HUES48 (cell line): ENCODE measurements around the gene LDLRAP1.

ENCODE experiments used
- H3K27ac ChIP-seq: one replicate; pipeline ENCODE4 v1.7.0; 2013; ENCODE audit warnings: low read depth, low read length, inconsistent platforms
- H3K27me3 ChIP-seq: 2 replicates; pipeline ENCODE4 v1.6.1; 2013; ENCODE audit warnings: mild to moderate bottlenecking, low read length; ENCODE audit not compliant: control insufficient read depth, insufficient read depth
- H3K36me3 ChIP-seq: 2 replicates; pipeline ENCODE4 v1.6.1; 2013; ENCODE audit warnings: low read length; ENCODE audit not compliant: control insufficient read depth, insufficient read depth
- H3K4me1 ChIP-seq: 2 replicates; pipeline ENCODE4 v1.6.1; 2013; ENCODE audit warnings: mild to moderate bottlenecking, low read length; ENCODE audit not compliant: control insufficient read depth, insufficient read depth
- H3K4me3 ChIP-seq: 2 replicates; pipeline ENCODE4 v1.5.1; 2013; ENCODE audit warnings: mild to moderate bottlenecking, low read depth, low read length
- H3K9ac ChIP-seq: 2 replicates; pipeline ENCODE4 v1.6.1; 2013; ENCODE audit warnings: mild to moderate bottlenecking, low read depth, low read length, moderate library complexity
- H3K9me3 ChIP-seq: 2 replicates; pipeline ENCODE4 v1.6.1; 2013; ENCODE audit warnings: low read length; ENCODE audit not compliant: control insufficient read depth, insufficient read depth

Gene LDLRAP1

GRCh38 chr1:25534410-25534788 is 9.0 kb upstream of the LDLRAP1 start:
- Histone ChIP-seq H3K27me3 (no peaks in the 10 kb centered on the region), H3K4me1 (peaks cover 7% of the 10 kb centered on the region; the same call in 1 of the 2 replicates), H3K9ac (no peak overlapping the region), H3K27ac (no peak overlapping the region), H3K36me3 (no peaks in the 10 kb centered on the region), H3K9me3 (no peaks in the 10 kb centered on the region), H3K4me3 (no peak overlapping the region)

- H3K4me3 ChIP-seq = no peak overlapping the region
- H3K9ac ChIP-seq = no peak overlapping the region
- no peaks in the 10 kb centered on the region for H3K27me3 ChIP-seq
- no peaks in the 10 kb centered on the region for H3K36me3 ChIP-seq
- peaks cover 7% of the 10 kb centered on the region; the same call in 1 of the 2 replicates for H3K4me1 ChIP-seq
- H3K27ac ChIP-seq = no peak overlapping the region
- no peaks in the 10 kb centered on the region for H3K9me3 ChIP-seq
These were observed 7.3 kb upstream of the LDLRAP1 start for GRCh38 chr1:25536124-25536523.

- H3K36me3 ChIP-seq = no peaks in the 10 kb centered on the region
These were observed 6.1 kb upstream of the LDLRAP1 start for GRCh38 chr1:25537153-25537831.

GRCh38 chr1:25538191-25538767 is 5.1 kb upstream of the LDLRAP1 start:
- Histone ChIP-seq H3K36me3 (no peaks in the 10 kb centered on the region), H3K27me3 (no peaks in the 10 kb centered on the region), H3K9ac (no peak overlapping the region), H3K4me1 (peaks cover 7% of the 10 kb centered on the region; the same call in 1 of the 2 replicates), H3K27ac (no peak overlapping the region), H3K9me3 (no peaks in the 10 kb centered on the region), H3K4me3 (no peak overlapping the region)

More at GRCh38 chr1:25537153-25537831, 6.1 kb upstream of the LDLRAP1 start:
- H3K9me3 ChIP-seq = no peaks in the 10 kb centered on the region
- peaks cover 7% of the 10 kb centered on the region; the same call in 1 of the 2 replicates for H3K4me1 ChIP-seq
- no peaks in the 10 kb centered on the region for H3K27me3 ChIP-seq
- no peak overlapping the region for H3K27ac ChIP-seq
- no peak overlapping the region for H3K4me3 ChIP-seq
- no peak overlapping the region for H3K9ac ChIP-seq

GRCh38 chr1:25540750-25541342 is 2.6 kb upstream of the LDLRAP1 start:
- no peak overlapping the region for H3K9ac ChIP-seq
- peaks cover 3% of the 10 kb centered on the region; the same call in 1 of the 2 replicates for H3K27me3 ChIP-seq
- no peaks in the 10 kb centered on the region for H3K9me3 ChIP-seq
- H3K27ac ChIP-seq = no peak overlapping the region
- H3K4me1 ChIP-seq = peaks cover 13% of the 10 kb centered on the region; the same call in 1 of the 2 replicates
- H3K36me3 ChIP-seq = no peaks in the 10 kb centered on the region
- no peak overlapping the region for H3K4me3 ChIP-seq

GRCh38 chr1:25541425-25541824 is 2.0 kb upstream of the LDLRAP1 start:
- Histone ChIP-seq H3K36me3 (no peaks in the 10 kb centered on the region), H3K9me3 (no peaks in the 10 kb centered on the region), H3K4me1 (peaks cover 13% of the 10 kb centered on the region; the same call in 1 of the 2 replicates), H3K27ac (no peak overlapping the region), H3K27me3 (peaks cover 3% of the 10 kb centered on the region; the same call in 1 of the 2 replicates), H3K9ac (no peak overlapping the region), H3K4me3 (no peak overlapping the region)

- H3K9ac ChIP-seq = no peak overlapping the region
- no peaks in the 10 kb centered on the region for H3K36me3 ChIP-seq
- no peak overlapping the region for H3K4me3 ChIP-seq
- H3K4me1 ChIP-seq = peaks cover 10% of the 10 kb centered on the region; the same call in 1 of the 2 replicates
- H3K27ac ChIP-seq = no peak overlapping the region
- H3K27me3 ChIP-seq = peaks cover 3% of the 10 kb centered on the region; the same call in 1 of the 2 replicates
- no peaks in the 10 kb centered on the region for H3K9me3 ChIP-seq
These were observed 1.3 kb upstream of the LDLRAP1 start for GRCh38 chr1:25541889-25542658.

GRCh38 chr1:25543005-25543424 is 391 bp upstream of the LDLRAP1 start:
- H3K4me1 ChIP-seq = peaks cover 6% of the 10 kb centered on the region; the same call in 1 of the 2 replicates
- no peak overlapping the region for H3K9ac ChIP-seq
- H3K27ac ChIP-seq = no peak overlapping the region

GRCh38 chr1:25544243-25544764 is 898 bp downstream of the LDLRAP1 start:
- no peak overlapping the region for H3K27ac ChIP-seq
- no peaks in the 10 kb centered on the region for H3K9me3 ChIP-seq
- peaks cover 6% of the 10 kb centered on the region; the same call in 1 of the 2 replicates for H3K4me1 ChIP-seq
- no peak overlapping the region for H3K9ac ChIP-seq
- H3K36me3 ChIP-seq = no peaks in the 10 kb centered on the region
- H3K27me3 ChIP-seq = peaks cover 3% of the 10 kb centered on the region; the same call in 1 of the 2 replicates
- H3K4me3 ChIP-seq = peak overlapping the region; percentile 83

More at GRCh38 chr1:25543005-25543424, 391 bp upstream of the LDLRAP1 start:
- H3K36me3 ChIP-seq = no peaks in the 10 kb centered on the region
- peak overlapping the region; percentile 38 for H3K4me3 ChIP-seq
- peaks cover 3% of the 10 kb centered on the region; the same call in 1 of the 2 replicates for H3K27me3 ChIP-seq
- H3K9me3 ChIP-seq = no peaks in the 10 kb centered on the region

GRCh38 chr1:25544819-25545218 is 1.4 kb downstream of the LDLRAP1 start:
- Histone ChIP-seq H3K4me3 (peak overlapping the region; percentile 83), H3K27ac (no peak overlapping the region), H3K9ac (no peak overlapping the region), H3K9me3 (no peaks in the 10 kb centered on the region), H3K36me3 (no peaks in the 10 kb centered on the region), H3K27me3 (peaks cover 3% of the 10 kb centered on the region; the same call in 1 of the 2 replicates), H3K4me1 (peaks cover 6% of the 10 kb centered on the region; the same call in 1 of the 2 replicates)
